D721Med (cell line): Measurements from ENCODE around the gene SSPN.

ENCODE experiments used
- DNase-seq: peaks from one replicate; pipeline ENCODE4 v3.0.0; 2011; ENCODE audit warnings: low spot score; ENCODE audit not compliant: insufficient read length
- FAIRE-seq: peaks from 2 replicates; lab custom pipeline; 2011; peaks lifted over from hg19 to GRCh38; lab: Jason Lieb, UNC
- CTCF ChIP-seq: IDR thresholded peaks from 2 replicates; pipeline ENCODE4 v1.5.1; 2012; ENCODE audit warnings: mild to moderate bottlenecking, control low read depth; ENCODE audit not compliant: insufficient read depth; ENCODE audit errors: missing control alignments

The SSPN gene

GRCh38 chr12:26246483-26247164 is 51.3 kb downstream of the SSPN start:
- no peak for TF ChIP-seq CTCF
- no peak for FAIRE-seq

GRCh38 chr12:26247873-26248272 is 52.5 kb downstream of the SSPN start:
- DNase-seq: no peak
- no peak for TF ChIP-seq CTCF
- no peak for FAIRE-seq

More at GRCh38 chr12:26246483-26247164, 51.3 kb downstream of the SSPN start:
- DNase-seq: no peak

GRCh38 chr12:26250801-26251200 is 55.4 kb downstream of the SSPN start:
- FAIRE-seq: no peak
- no peak for DNase-seq

GRCh38 chr12:26251600-26251999 is 56.2 kb downstream of the SSPN start:
- DNase-seq (no peak), FAIRE-seq (no peak)
- no peak for TF ChIP-seq CTCF

More at GRCh38 chr12:26250801-26251200, 55.4 kb downstream of the SSPN start:
- TF ChIP-seq CTCF: no peak

GRCh38 chr12:26252946-26253345 is 57.6 kb downstream of the SSPN start:
- FAIRE-seq (no peak), DNase-seq (no peak)
- no peak for TF ChIP-seq CTCF

GRCh38 chr12:26255893-26256645 is 60.7 kb downstream of the SSPN start:
- DNase-seq (no peak), FAIRE-seq (no peak)
- TF ChIP-seq CTCF: no peak
